ENCODE data around the gene ZP2.
"Not testable (repeated sequence)": the region's sequence is repeated elsewhere in the genome, so short reads cannot be mapped to it uniquely, and the experiment has no call there.

ZP2 gene

GRCh38 chr16:21159281-21159951 is 52.0 kb downstream of the ZP2 start:
- TF ChIP-seq CTCF (IDR thresholded peaks at IDR 0.05; ENCODE audit: low read depth, low read length), result no peak
- peak in 1 of 2 donors; percentile 13 for DNase-seq (ENCODE audit: low read depth in 2 of 2)
- peak overlapping the region; percentile 76 to 79 for H3K4me3 ChIP-seq (replicated peaks in 1 of 2; ENCODE audit: low read depth in 2 of 2, low read length in 2 of 2)

GRCh38 chr16:21158208-21159110 is 52.9 kb downstream of the ZP2 start, which contains the start of gene LDAF1:
LDAF1 (plus strand) TSS chr16:21158674; CDS start chr16:21161183, 2,509 bp downstream.
- peak within 1 kb of the TSS; percentile 76 to 79 for H3K4me3 ChIP-seq (replicated peaks in 1 of 2; ENCODE audit: low read depth in 2 of 2, low read length in 2 of 2)
- DNase-seq (ENCODE audit: low read depth in 2 of 2), result peak; percentile 69 to 78
- TF ChIP-seq CTCF (IDR thresholded peaks at IDR 0.05; ENCODE audit: low read depth, low read length), result no peak

DNA sequence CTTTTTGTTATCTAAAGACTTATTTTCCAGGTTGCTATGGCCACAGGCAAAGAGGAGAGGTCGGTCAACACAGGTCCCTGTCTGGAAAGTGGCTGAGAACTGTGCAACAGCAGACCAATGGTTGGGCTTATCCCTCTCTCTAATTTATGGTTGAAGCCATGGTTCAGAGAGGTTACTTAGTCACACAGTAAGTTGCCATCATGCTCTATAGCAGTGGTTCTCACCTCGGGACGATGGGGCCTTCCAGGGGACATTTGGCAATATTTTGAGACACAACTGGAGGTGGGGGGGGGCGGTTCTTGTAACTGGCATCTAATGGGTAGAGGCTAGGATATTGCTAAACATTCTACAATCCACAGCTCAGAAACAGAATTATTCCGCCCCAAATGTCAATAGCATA is 53.7 kb downstream of the ZP2 start:
- no peak overlapping the region for H3K4me3 ChIP-seq (replicated peaks in 1 of 2; ENCODE audit: low read depth in 2 of 2, low read length in 2 of 2)
- no peak for TF ChIP-seq CTCF (IDR thresholded peaks at IDR 0.05; ENCODE audit: low read depth, low read length)
- DNase-seq (ENCODE audit: low read depth in 2 of 2), result no peak

GRCh38 chr16:21156767-21157467 is 54.5 kb downstream of the ZP2 start:
- DNase-seq (ENCODE audit: low read depth in 2 of 2), result peak; percentile 83 to 89
- no peak overlapping the region for H3K4me3 ChIP-seq (replicated peaks in 1 of 2; ENCODE audit: low read depth in 2 of 2, low read length in 2 of 2)
- TF ChIP-seq CTCF (IDR thresholded peaks at IDR 0.05; ENCODE audit: low read depth, low read length), result peak; percentile 72

- not testable (repeated sequence) for DNase-seq (ENCODE audit: low read depth in 2 of 2); H3K4me3 ChIP-seq (replicated peaks in 1 of 2; ENCODE audit: low read depth in 2 of 2, low read length in 2 of 2)
These were observed 55.4 kb downstream of the ZP2 start for GRCh38 chr16:21156011-21156410.

DNA sequence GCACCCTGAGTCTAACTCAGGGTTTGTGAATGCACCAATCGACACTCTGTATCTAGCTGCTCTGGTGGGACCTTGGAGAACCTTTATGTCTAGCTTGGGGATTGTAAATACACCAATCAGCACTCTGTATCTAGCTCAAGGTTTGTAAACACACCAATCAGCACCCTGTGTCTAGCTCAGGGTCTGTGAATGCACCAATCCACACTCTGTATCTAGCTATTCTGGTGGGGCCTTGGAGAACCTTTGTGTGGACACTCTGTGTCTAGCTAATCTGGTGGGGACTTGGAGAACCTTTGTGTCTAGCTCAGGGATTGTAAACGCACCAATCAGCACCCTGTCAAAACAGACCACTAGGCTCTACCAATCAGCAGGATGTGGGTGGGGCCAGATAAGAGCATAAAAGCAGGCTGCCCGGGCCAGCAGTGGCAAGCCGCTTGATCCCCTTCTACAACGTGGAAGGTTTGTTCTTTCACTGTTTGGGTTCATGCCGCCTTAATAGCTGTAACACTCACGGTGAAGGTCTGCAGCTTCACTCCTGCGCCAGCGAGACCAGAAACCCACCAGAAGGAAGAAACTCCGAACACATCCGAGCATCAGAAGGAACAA is 58.1 kb downstream of the ZP2 start:
- not testable (repeated sequence) for DNase-seq (ENCODE audit: low read depth in 2 of 2); H3K4me3 ChIP-seq (replicated peaks in 1 of 2; ENCODE audit: low read depth in 2 of 2, low read length in 2 of 2)

DNA sequence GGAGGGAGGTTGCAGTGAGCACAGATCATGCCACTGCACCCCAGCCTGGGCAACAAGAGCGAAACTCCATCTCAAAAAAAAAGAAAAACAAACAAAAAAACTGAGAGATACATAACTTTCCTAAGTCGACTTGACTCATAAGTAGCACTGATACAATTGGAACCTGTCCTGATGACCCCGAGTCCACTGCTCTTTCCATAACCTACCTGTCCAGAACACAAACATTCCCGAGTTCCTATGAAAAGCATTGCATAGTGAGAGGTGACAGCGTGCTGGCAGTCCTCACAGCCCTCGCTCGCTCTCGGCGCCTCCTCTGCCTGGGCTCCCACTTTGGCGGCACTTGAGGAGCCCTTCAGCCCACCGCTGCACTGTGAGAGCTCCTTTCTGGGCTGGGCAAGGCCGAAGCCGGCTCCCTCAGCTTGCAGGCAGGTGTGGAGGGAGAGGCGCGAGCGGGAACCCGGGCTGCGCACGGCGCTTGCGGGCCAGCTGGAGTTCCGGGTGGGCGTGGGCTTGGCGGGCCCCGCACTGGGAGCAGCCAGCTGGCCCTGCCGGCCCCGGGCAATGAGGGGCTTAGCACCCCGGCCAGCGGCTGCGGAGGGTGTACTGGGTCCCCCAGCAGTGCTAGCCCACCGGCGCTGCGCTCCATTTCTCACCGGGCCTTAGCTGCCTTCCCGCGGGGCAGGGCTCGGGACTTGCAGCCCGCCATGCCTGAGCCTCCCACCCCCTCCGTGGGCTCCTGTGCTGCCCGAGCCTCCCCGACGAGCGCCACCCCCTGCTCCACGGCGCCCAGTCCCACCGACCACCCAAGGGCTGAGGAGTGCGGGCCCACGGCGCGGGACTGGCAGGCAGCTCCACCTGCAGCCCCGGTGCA is 59.0 kb downstream of the ZP2 start:
- not testable (repeated sequence) for H3K4me3 ChIP-seq (replicated peaks in 1 of 2; ENCODE audit: low read depth in 2 of 2, low read length in 2 of 2); DNase-seq (ENCODE audit: low read depth in 2 of 2)

Data from cardiac fibroblast (primary cell).